ENCODE measurements around the gene PPFIBP1.
"Not testable (repeated sequence)": the region's sequence is repeated elsewhere in the genome, so short reads cannot be mapped to it uniquely, and the experiment has no call there.

The PPFIBP1 gene

DNA sequence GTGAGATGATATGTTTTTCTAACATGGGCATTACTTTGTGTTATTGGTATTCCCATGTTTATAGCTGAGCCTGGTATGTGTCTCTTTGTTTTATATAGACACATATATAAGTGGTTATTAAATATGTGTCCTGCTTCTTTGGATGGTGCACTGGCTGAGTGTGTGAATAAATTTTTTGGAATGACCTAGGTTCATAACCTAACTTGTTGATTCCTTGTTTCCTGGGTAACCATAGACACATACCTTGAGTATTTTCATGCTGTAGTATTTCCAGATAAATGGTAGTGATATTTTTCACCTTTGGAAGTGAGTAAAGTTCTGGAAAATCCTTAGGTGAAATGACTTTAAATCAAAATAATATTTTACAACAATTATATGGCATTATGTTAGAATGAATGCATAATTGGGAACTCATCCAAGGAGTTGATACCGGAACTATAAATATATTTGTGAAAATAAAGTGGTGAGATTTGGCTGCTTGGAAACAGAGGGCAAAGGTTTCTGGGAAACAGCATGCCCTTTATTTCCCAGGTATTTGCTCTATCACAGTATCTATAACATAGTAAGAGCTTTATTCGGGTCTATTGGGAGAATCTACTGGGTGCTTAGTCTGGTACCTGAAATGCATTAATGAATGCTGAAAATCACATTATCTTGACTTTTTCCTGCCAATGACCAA is 107.9 kb downstream of the PPFIBP1 start:
- no peak for DNase-seq

- no peak for DNase-seq
Observed at GRCh38 chr12:27635349-27635972, 111.5 kb downstream of the PPFIBP1 start.

- DNase-seq: not testable (repeated sequence)
Observed at GRCh38 chr12:27636569-27636968, 112.6 kb downstream of the PPFIBP1 start.

DNA sequence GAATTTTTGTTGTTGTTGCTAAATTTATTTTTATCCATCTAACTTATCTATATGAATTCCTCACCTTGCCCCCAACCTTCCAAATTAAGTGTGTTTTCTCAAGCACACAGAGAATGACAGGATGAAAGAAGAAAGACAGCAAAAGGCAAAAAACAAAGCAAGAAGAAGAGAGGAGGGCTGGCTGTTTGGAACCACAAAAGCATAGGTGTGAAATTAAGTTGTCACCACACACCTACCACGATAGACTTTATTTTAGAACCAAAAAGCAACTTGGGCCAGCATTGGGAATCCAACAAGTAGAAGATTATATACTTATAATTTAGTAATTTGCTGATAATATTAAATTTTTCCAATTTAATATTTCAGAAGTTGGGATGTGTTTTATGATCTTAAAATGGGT is 113.5 kb downstream of the PPFIBP1 start:
- DNase-seq: no peak

DNA sequence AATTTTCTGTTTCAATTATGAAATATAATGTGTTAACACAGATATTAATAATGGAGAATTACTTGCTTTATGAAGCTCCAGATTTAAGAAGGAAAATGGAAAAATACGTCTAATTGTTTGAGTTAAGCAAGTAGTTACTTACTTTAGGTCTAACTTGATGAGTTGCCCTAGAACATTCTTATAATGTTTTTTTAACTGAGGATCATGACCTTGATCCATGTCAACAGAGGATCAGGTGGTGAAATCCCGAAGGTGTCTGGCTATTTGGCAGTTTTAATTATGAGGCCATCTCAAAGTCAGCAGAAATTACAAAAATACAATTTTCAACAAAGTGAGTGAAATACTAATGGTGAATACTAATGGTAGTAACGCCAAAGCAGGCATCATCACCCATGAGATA is 115.3 kb downstream of the PPFIBP1 start:
- DNase-seq: no peak

DNA sequence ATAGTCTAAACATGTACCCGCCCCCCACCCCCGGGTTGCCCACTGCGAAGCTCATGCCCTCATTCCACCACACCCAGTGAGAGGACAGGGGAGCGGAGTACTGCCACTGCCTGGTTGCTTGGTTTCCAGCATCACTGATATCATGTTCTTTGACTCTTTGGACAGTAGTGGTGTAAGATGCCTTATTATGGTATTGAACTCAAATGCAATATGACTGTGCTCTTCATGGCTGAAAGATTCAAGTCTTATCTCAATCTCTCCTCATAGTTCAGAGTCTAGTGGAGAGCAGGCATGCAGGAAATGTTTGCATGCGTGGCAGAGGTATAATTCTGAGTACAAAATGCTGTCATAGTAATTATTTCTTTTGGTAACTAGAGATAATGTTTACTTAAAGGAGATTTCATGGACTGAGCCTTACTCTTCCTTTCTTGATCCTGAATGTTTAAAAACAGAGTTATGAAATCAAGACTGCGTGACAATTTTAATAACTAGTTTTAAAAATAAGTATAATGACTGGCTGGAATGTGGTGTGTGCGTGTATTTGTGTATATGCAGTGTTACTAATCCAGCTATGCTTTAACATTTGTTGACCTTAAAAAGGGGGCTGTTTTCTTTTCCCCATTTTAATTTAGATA is 116.7 kb downstream of the PPFIBP1 start:
- not testable (repeated sequence) for DNase-seq

DNA sequence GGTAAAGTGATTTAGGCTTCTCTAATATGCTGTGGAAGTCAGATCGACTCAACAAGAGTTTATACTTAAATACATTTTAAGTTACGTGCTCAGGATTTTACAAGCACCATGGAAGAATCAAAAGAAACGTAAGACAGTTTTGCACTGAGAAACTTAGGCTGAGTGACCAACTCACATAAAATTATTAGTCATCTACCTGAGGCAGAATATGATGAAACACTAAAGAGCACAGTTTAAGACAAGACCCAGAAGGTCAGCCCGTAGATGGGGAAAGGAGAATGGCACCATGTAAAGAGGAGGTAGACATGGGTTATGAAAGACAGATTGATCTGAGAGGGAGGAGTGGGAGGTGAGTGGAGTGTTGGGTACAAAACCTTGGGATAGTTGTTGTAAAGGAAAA is 118.4 kb downstream of the PPFIBP1 start:
- DNase-seq: not testable (repeated sequence)

DNA sequence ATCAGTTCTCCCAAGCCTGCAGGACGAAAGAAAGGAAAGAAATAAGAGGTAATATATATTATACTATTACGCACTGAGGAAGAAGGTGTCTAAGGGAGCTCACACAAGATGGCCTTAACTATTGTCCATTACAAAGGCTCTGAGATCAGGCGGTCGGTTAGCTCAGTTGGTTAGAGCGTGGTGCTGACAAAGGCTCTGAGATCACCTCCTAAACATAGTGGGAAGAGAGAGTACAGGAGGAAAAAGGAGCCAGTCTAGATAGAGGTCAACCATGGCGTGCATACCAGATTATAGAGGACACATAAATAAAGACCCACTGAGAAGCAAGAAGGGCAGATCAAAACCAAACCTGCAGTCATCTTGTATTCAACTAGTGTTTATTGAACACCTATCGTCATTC is 118.9 kb downstream of the PPFIBP1 start:
- not testable (repeated sequence) for DNase-seq

DNA sequence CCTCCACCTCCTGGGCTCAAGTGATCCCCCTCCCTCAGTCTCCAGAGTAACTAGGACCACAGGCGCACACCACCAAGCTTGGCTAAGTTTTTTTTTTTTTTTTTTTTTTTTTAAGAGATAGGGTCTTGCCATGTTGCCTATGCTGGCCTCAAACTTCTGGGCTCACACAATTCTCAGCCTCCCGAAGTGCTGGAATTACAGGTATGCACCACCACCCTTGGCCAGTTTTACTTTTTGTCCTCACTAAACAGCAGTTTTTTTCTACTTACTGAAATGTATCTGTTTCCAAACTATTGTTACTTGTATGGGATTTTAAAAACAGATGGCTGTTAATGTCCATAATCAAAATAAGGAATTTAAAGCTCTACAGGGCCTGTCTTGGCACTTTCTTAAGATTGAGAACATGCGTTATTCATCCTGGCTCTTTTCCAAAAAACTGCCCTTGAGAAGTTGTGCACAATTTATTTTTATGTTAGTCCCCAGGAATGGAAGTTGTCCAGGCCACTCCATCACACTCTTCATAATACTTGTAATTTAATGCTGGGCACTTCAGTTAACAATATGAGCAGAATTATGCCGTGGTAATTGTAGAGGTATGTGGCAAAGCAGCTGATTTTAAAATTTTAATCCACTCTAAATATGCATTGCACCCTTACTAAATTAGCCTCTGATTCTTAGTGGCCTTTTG is 120.3 kb downstream of the PPFIBP1 start:
- no peak for DNase-seq

DNA sequence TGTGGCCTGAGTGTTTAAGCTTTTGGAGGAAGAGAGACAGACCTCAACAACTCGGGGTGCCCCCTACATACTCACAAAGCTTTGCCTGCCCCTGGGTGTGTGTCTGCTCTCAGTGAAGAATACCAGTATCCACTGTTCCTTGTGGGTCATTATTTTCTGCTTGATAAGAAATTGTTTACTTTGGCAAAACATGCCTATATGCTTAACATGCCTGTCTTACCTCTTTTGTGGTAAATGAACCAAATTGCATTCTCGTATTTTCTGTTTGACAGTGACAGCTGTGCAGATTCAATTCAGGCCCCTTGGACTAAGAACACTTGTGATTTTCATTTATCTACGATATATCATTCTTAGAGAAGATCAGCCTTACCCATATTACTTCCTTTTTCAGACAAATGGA is 121.7 kb downstream of the PPFIBP1 start:
- DNase-seq: no peak

DNA sequence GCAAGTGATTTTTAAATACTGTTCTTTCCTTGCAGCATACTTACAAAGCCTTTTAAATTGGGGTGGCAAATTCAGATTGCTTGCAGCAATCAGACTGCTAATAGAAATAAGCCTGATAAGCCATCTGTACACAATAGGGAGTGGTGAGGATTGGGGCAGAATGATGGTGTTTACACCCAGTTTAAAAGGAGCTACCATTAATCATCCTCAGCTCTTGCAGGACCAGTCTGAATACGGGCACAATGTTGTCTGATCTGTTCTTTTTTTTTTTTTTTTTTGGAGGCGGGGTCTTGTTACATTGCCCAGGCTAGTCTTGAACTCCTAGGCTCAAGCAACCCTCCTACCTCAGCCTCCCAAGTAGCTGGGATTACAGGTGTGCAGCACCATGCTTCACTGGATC is 122.1 kb downstream of the PPFIBP1 start:
- DNase-seq: no peak

DNA sequence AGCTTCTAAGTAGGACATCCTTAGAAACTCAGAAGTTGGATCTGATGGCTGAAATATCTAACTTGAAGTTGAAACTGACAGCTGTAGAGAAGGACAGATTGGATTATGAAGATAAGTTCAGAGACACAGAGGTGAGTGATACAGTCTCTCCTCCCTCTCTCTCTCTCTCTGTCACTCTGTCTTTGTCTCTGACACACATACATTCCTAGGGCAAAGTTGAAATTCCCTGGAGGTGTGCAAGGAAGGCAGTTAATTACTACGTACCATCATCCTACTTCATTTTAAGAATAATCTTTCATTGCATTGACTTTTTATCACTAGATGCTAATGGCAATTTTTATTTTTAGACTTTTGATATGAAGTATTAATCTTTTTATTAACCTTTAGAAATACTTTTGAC is 126.0 kb downstream of the PPFIBP1 start:
- DNase-seq: no peak

- DNase-seq: no peak
Observed at GRCh38 chr12:27651201-27651600, 127.2 kb downstream of the PPFIBP1 start.

- DNase-seq: peak; percentile 27
Observed at GRCh38 chr12:27652174-27652763, 128.3 kb downstream of the PPFIBP1 start.

DNA sequence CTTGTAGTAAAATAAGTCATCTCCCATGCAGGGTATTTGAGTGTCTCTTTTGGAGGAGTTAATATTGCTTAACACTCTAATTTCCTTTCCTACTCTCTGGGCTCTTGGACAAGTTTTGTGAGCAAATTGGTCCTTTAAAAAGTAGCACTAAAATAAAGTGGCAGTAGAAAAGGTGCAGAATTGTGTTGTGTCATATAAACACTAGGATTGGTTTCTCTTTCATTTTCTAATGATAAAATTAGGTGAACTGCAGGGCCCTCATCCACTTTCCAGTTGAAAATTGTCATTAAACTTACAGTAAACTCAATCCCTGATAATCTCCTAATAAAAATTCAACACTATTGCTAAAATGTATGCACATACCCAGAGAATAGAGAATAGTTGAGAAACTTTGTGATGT is 129.7 kb downstream of the PPFIBP1 start:
- no peak for DNase-seq

- not testable (repeated sequence) for DNase-seq
Observed at GRCh38 chr12:27655476-27655875, 131.5 kb downstream of the PPFIBP1 start.

GRCh38 chr12:27657296-27657695 is 133.3 kb downstream of the PPFIBP1 start:
- DNase-seq: no peak

DNA sequence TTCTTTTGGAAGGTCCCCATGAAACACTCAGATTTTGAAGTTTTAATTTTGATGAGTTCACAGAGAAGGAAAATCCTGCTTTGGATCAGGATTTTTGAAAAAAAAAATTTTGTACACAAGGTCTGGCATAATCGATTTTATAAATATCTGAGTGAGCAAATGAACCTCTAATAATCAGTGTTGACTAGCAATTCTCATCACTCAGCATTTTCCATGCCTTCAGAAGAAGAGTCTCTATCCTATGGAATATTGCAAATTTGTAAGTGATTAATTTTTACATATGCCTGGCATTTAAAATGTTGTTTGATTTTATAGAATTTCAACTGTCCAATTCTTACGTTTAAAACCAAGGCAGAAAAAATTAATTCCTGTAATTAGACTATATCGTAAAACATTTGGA is 141.7 kb downstream of the PPFIBP1 start:
- no peak for DNase-seq

DNA sequence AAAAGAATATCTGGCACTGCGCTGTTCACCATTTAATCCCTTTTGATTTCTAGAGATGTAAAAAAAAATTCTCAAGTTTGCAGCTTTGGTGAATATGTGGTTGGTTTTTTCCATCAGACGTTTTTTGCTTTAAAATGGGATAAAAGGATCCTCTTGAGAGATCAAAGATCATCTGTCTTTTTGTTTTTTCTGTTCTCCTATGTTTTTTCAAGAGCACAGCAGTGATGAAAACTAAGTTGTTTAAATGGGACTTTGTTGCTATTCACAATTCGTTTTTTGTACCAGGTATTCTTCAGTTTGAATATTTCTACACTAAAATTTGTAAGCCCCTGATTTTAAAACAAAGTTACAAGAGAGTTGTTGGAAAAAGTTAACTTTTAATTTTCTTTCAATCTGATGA is 142.5 kb downstream of the PPFIBP1 start:
- DNase-seq: no peak

GRCh38 chr12:27667540-27667939 is 143.5 kb downstream of the PPFIBP1 start:
- DNase-seq: peak; percentile 9

DNA sequence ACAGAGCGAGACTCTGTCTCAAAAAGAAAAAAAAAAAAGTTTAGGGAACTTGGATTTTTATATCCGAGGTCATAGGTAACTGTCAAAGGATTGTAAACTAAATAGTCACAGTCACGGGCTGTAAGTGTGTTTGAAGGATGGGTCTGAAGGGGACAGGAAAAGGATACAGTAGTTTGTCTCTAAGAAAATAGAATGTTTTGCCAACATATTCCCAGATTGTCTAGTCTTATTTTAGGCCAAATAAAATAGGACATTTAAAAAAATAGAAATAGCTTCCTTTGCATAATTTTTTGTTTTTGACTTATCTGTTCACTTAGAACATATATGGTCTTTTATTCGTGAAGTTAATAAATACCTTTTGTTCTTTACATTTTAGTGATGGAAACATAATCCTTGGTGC is 148.0 kb downstream of the PPFIBP1 start:
- no peak for DNase-seq

- DNase-seq: no peak
Observed at GRCh38 chr12:27672643-27673042, 148.6 kb downstream of the PPFIBP1 start.

GRCh38 chr12:27673101-27673718 is 149.2 kb downstream of the PPFIBP1 start:
- DNase-seq: no peak

All from activated CD4-positive, alpha-beta T cell treated with anti-CD3 and anti-CD28 coated beads for 48 hours (primary cell).